Measurements from ENCODE around the gene DOCK2.
"Not testable (repeated sequence)": the region's sequence is repeated elsewhere in the genome, so short reads cannot be mapped to it uniquely, and the experiment has no call there.

GRCh38 chr5:169808880-169809279 is 171.8 kb downstream of the DOCK2 start:
- not testable (repeated sequence) for TF ChIP-seq CTCF, POLR2A (IDR thresholded peaks at IDR 0.05)

All from lower leg skin (tissue), 3 donors.